AG04449 (cell line): ENCODE measurements around the gene ZNF625.
"Not testable (repeated sequence)": the region's sequence is repeated elsewhere in the genome, so short reads cannot be mapped to it uniquely, and the experiment has no call there.

Experiments
- CTCF ChIA-PET: fragments of 350-600 bp; formaldehyde crosslinking; extraction: SDS; loops from one replicate; lab custom pipeline; 2021; ENCODE audit warnings: antibody characterized with exemption; lab: Yijun Ruan, JAX
- POLR2A ChIA-PET: fragments of 400-600, 350-600 bp; formaldehyde crosslinking; extraction: SDS; loops from one replicate; lab custom pipeline; 2020; ENCODE audit warnings: antibody characterized with exemption, inconsistent platforms; lab: Yijun Ruan, JAX
- DNase-seq: peaks from one replicate; pipeline ENCODE4 v3.0.0-alpha.2; 2010; ENCODE audit warnings: low read depth, low spot score
- H3K4me3 ChIP-seq: 2 replicates; pipeline ENCODE4 v1.5.1; 2011; ENCODE audit warnings: low read depth, mild to moderate bottlenecking, control low read depth, low read length
- TF ChIP-seq, protein P1 (sequence below): IDR thresholded peaks from one replicate; pipeline ENCODE4 v1.5.1; 2011; ENCODE audit warnings: mild to moderate bottlenecking, moderate library complexity, low read length, control low read depth, inconsistent platforms; ENCODE audit not compliant: insufficient read depth; ENCODE audit errors: missing control alignments

The ZNF625 gene

DNA sequence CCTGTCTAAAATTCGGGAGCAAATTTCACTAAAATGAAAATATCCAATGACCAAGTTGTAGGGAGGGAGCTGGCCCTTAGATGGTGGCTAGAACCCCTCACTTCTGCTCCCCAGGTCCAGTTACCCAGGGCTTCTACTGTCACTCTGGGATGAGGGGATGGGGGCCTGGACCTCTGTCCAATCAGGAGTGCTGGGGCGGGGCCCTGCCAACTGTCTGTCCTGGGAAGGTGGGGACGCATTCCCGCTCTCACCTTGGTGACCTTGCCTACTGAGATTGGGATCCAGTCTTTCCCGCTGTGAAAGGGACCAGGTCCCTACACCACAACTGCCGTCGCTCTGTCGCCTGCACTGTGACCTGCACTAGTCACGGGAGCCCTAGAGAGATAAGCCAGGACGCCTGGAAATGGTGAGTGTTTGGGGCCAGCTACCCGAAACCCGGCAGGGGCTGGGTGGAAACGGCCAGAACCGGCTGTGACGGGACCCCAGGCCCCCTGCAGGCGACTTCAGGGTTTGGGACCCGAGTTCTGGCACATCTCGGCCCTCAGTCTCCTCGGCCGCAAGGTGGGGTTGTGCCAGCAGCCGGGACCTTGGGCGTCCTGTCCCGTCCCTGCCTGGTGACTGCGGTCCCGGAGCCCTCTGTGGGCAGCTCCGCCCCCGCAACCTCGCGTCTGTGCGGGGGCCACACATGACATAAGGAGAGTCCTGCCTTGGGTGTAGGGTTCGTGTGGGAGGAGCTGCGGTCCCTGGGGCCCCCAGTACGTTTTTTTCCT, 39.1 kb downstream of the ZNF625 start:
- POLR2A ChIA-PET: no interaction called here
- DNase-seq: no peak
- TF ChIP-seq, protein P1, sequence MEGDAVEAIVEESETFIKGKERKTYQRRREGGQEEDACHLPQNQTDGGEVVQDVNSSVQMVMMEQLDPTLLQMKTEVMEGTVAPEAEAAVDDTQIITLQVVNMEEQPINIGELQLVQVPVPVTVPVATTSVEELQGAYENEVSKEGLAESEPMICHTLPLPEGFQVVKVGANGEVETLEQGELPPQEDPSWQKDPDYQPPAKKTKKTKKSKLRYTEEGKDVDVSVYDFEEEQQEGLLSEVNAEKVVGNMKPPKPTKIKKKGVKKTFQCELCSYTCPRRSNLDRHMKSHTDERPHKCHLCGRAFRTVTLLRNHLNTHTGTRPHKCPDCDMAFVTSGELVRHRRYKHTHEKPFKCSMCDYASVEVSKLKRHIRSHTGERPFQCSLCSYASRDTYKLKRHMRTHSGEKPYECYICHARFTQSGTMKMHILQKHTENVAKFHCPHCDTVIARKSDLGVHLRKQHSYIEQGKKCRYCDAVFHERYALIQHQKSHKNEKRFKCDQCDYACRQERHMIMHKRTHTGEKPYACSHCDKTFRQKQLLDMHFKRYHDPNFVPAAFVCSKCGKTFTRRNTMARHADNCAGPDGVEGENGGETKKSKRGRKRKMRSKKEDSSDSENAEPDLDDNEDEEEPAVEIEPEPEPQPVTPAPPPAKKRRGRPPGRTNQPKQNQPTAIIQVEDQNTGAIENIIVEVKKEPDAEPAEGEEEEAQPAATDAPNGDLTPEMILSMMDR: no peak
- CTCF ChIA-PET: no interaction called here
- no peak overlapping the region for H3K4me3 ChIP-seq

DNA sequence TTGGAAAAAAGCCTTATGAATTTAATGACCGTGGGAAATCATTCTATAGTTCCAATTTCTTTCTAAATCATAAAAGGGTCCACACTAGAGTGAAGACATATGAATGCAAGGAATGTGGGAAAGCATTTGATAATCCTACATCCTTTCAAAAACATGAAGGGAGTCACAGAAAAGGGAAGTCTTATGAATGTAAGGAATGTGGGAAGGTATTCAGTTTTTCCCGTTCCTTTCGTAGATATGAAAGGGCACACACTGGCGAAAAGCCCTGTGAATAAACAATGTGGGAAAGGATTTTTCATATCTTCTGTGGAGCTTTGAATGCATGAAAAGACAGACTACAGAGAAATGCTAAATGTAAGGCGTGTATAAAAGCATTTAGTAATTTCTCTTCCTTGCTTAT, 43.4 kb downstream of the ZNF625 start:
- H3K4me3 ChIP-seq: no peak overlapping the region
- no peak for DNase-seq
- POLR2A ChIA-PET: no interaction called here
- CTCF ChIA-PET: interaction anchor here (2.7 kb wide), 1 partner anchor 10 kb away, joined by 11 read pairs; no protein-coding TSS in a partner anchor
- TF ChIP-seq, protein P1: no peak

DNA sequence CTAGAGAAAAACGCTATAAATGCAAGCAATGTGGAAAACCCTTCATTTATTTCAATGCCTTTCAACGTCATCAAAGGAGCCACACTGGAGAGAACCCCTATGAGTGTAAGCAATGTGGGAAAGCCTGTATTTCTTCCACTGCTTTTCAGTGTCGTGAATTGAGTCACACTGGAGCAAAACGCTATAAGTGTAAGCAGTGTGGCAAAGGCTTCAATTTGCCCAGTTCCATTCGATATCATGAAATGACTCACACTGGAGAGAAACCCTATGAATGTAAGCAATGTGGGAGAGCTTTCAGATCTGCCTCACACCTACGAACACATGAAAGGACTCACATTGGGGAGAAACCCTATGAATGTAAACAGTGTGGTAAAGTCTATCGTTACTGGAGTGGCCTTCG, 43.8 kb downstream of the ZNF625 start:
- H3K4me3 ChIP-seq: no peak overlapping the region
- ChIA-PET CTCF (interaction anchor here (2.7 kb wide), 1 partner anchor 10 kb away, joined by 11 read pairs; no protein-coding TSS in a partner anchor), POLR2A (no interaction called here)
- TF ChIP-seq, protein P1: no peak
- DNase-seq: no peak

DNA sequence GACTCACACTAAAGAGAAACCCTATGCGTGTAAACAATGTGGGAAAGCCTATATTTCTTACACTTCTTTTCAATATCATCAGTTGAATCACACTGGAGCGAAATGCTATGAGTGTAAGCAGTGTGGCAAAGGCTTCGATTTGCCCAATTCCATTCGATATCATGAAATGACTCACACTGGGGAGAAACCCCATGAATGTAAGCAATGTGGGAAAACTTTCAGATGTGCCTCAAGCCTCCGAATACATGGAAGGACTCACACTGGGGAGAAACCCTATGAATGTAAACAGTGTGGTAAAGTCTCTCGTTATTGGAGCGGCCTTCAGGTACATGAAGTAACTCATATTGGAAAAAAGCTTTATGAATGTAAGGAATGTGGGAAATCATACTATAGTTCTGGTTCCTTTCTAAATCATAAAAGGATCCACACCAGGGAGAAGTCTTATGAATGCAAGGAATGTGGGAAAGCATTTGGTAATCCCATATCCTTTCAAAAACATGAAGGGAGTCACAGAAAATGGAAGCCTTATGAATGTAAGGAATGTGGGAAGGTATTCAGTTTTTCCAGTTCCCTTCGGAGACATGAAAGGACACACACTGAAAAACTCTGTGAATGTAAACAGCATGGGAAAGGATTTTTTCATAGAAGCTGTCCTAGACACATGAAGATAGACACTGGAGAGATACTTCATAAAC, 44.4 kb downstream of the ZNF625 start:
- CTCF ChIA-PET: interaction anchor here (2.7 kb wide), 1 partner anchor 11 kb away, joined by 11 read pairs; no protein-coding TSS in a partner anchor
- POLR2A ChIA-PET: no interaction called here
- no peak for DNase-seq
- TF ChIP-seq, protein P1: no peak
- H3K4me3 ChIP-seq: no peak overlapping the region

- DNase-seq: no peak
- POLR2A ChIA-PET: no interaction called here
- CTCF ChIA-PET: interaction anchor here (1.1 kb wide), 1 partner anchor 15 kb away, joined by 3 read pairs; no protein-coding TSS in a partner anchor
Measured at GRCh38 chr19:12111176-12111575, 45.4 kb downstream of the ZNF625 start.

GRCh38 chr19:12103909-12104308, 52.6 kb downstream of the ZNF625 start:
- CTCF ChIA-PET: interaction anchor here (5.3 kb wide), 1 partner anchor 13 kb away, joined by 20 read pairs; no protein-coding TSS in a partner anchor
- H3K4me3 ChIP-seq, DNase-seq, POLR2A ChIA-PET: not testable (repeated sequence)

More at GRCh38 chr19:12111176-12111575, 45.4 kb downstream of the ZNF625 start:
- TF ChIP-seq, protein P1: no peak
- no peak overlapping the region for H3K4me3 ChIP-seq
